NCI-H2196 treated with DMSO at 0.1 percent for 48 hours (cell line): ENCODE measurements around the gene MAMLD1.

Experiments used
- DNase-seq: peaks from one replicate; lab custom pipeline; 2025; ENCODE audit not compliant: unreplicated experiment; lab: John Stamatoyannopoulos, UW

The MAMLD1 gene

DNA sequence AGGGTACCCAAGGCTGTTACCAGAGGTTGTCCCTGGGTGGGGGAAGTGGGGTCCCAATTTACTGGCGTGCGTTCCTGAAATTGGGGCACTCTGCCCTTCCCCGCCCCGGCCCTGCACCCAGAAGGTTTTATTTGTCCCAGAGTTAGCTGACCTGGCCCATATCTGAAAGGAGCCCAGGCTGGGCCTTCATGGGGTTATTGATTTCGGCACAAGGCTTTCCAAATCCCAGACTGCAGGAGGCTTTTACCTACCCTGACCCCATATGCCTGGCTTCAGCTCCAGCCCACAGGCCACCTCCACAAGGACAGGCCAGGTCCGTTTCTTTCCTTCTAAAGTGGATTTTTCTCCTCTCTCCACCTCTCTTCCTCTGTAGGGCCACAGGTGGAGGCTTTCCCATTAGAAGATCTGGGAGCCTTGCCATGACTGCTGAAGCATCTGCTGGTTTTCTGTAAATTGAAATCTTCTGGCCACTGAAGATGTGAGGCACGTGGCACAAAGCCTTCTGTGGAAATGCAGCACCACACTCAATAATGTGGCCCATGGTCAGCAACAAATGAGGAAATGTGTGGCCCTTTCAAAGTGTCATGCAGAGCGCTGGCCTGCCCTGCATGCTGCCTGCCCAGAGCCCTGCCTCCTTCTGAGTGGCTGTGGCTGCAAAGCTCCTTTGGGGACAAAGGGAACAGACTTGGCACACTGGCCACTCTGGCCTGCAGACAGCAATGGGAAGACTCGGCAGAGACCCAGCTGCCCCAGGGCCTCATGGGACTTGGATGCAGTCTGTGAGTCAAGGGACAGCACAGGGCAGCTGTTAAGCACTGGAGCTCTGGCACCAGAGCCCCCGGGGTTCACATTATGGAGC lies 162.2 kb downstream of the MAMLD1 start:
- no peak for DNase-seq

GRCh38 chrX:150526692-150527091 lies 163.6 kb downstream of the MAMLD1 start:
- DNase-seq, result no peak

DNA sequence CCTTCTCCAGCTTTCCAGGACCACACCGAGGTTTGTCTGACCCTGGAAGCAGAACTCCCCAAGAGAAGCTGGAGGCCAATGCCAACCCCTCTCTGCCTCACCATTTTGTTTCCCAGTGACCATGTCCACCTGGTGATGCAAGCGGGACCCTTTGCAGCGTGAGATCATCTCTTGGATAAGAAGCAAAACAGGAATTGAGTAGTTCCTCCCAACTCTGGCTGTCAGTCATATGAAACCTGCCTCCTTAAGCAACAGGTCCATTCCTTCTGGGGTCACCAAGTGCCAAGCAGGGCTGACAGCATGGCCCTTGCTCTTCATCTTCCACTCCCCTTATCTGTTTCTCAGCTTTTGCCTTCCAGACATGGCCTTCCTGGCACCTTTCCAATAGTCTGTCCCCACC lies 164.0 kb downstream of the MAMLD1 start:
- no peak for DNase-seq

- no peak for DNase-seq
Observed at GRCh38 chrX:150529587-150529986, 166.5 kb downstream of the MAMLD1 start.

- no peak for DNase-seq
Observed at GRCh38 chrX:150530821-150531220, 167.7 kb downstream of the MAMLD1 start.

GRCh38 chrX:150531467-150531866 lies 168.3 kb downstream of the MAMLD1 start:
- DNase-seq, result no peak

DNA sequence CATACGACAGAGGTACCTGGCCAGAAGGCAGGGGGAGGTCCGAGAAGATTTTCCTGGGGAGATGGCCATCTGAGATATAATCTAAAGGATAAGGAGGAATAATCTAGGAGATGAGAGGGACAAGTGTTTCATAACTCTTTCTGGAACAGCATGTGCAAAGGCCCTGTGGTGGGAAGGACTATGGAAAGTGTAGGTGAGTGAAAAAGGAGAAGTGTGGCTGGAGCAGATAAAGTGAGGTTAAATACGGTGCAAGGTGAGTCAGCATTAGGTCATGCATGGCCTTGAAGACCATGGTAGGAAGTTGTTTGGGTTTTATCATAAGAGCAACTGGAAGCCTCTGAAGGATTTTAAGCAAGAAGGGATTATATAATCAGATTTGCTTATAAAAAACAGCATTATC lies 170.7 kb downstream of the MAMLD1 start:
- no peak for DNase-seq

DNA sequence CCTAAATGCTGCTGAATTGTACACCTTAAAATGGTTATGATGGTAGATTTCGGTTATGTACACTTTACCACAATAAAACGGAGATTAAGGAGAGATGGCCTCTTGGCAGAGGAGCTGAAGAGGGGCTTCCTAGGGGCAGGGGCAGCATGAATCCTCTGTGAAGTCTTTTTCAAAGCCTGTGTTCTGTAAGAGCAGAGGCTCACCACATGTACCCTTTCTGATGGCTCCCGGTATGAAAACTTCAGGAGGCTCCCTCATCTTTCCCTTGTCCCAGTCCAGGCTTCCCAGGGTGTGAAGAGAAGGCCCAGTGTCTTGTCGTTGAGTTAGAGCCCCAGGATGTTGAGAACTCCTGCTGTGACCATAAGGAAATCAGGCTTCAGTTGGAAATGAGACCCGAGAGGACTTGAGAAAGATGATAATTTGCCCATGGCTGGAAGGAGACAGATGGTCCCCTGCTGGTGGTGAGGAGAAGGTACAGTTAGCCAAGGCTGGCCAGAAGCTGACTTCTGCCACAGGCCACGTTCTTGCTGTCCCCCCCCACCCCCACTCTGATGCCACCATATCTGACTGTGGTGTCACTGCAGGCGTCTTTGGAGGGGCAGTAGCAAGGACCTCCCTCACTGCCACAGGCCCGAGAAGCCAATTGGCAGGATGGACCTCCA lies 173.5 kb downstream of the MAMLD1 start:
- DNase-seq, result no peak

DNA sequence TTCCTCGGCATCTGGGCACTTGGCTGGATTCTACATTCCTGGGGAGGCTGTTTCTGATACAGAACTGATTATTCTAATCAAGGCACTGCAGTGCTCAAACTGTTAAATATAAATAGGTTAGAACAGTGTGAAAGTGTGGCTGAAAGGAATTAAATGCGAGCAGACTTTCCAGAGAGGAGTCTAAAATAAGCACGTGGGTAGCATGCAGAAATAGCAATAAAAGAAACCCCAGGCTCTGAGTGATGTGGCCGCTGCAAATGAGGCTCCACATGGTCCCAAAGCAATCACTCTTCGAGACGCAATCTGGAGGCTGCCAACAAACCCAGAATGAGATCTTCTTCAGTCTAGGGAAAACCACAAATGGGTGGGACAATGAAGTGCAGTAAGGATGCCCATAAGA lies 174.7 kb downstream of the MAMLD1 start:
- no peak for DNase-seq

DNA sequence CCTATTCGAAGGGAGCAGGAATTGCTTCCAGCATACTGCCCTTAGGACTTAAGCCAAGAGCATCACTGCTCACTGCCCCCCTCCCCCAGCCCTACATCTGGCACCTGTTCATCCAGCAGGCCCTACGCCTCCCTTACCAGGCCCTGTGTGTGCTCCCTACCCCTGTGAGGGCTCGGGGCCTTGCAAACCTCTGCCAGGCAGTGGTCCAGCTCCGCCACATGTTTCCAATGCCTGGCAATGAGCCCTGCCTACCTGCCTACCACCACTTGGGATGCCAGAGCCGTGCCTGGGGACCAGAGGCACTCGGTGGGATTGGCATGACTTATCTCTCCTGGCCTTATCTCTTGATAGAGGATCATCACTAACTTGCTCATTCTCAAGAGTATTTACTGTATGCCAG lies 177.8 kb downstream of the MAMLD1 start:
- DNase-seq, result no peak

DNA sequence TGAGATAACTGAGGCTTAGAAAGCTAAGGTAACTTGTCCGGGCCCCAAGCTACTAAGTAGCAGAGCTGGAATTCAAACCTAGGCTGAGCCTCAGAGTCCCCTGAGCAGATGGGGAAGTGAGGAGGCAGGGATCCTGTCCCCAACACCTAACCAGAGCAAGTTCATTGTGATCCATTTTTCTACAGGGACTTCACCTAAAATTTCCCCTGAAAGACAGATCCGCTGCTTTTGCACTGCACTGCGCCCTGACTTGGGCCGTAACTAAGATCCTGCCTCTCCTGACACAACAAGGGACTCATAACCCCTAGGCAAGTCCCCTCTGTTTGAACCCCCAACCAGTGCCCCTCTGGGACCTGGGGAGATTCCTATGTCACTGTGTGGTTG lies 179.7 kb downstream of the MAMLD1 start:
- DNase-seq, result no peak

- no peak for DNase-seq
Observed at GRCh38 chrX:150543230-150544155, 180.4 kb downstream of the MAMLD1 start.

GRCh38 chrX:150544222-150544787 lies 181.2 kb downstream of the MAMLD1 start:
- DNase-seq, result no peak

- no peak for DNase-seq
Observed at GRCh38 chrX:150544835-150545770, 182.0 kb downstream of the MAMLD1 start.

DNA sequence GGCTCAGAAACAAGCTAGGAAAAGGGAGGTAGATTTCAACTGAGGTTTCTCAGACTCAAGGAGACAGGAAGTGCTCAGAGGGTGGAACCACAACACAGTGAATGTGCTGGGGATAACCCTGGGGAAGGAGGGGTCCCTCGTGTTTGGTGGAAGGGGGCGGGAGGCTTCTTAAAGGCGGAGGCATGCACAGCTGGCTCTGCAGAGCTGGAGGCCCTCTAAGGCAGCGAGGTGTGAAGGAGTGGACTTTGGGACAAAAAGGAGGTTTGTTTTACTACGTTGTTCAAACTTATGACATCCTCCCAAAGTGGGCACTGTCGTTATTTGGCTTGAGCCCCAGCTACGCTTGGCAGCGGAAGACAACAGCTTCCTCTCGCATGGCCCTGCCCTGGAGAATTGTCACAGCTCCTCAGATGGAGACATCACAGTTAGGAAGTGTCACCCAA lies 183.6 kb downstream of the MAMLD1 start:
- DNase-seq, result no peak

DNA sequence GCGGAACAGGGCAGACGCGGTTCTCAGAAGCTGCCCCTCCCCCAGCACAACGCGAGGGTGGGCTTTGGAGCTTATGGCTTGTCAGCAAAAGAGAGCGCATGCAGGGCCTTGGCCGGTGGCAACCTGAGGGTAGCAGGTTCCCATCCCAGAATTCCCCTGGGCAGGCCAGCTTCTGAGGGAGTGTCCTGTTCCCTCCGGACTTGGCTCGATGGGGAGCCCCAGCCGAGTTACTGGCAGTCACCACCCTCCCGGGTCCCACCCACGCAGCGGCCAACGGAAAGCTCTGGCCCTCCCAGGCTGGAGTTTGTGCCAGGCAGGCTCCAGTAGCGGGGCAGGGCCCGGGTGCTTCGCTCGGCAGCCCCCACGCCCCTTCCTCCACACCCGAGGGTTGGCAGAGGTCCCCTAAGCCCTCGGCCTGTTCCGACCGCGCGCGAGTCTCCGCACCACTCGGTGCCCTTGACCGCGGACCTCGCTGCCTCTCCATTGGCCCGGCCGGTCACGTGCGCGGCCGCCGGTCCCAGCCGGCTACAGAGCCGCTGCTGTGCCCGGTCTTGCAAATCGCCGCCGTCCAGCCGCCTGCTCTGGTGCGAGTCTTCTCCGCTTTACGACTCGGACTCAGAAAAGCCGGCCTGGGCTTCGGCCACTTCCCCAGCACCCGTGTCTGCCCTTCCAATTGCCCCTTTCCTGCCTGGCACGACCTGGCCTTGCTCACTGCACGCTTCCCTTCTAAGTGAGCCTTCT lies 184.4 kb downstream of the MAMLD1 start:
- DNase-seq, result no peak

- DNase-seq, result no peak
Observed at GRCh38 chrX:150548251-150548650, 185.1 kb downstream of the MAMLD1 start.

- no peak for DNase-seq
Observed at GRCh38 chrX:150548684-150549083, 185.6 kb downstream of the MAMLD1 start.

GRCh38 chrX:150551963-150552362 lies 188.8 kb downstream of the MAMLD1 start:
- DNase-seq, result no peak
